T1000 (cell line): ENCODE data around the gene TTC39A.

Experiments
- DNase-seq: peaks from one replicate; lab custom pipeline; 2025; ENCODE audit warnings: mixed read lengths; lab: John Stamatoyannopoulos, UW

Gene TTC39A

DNA sequence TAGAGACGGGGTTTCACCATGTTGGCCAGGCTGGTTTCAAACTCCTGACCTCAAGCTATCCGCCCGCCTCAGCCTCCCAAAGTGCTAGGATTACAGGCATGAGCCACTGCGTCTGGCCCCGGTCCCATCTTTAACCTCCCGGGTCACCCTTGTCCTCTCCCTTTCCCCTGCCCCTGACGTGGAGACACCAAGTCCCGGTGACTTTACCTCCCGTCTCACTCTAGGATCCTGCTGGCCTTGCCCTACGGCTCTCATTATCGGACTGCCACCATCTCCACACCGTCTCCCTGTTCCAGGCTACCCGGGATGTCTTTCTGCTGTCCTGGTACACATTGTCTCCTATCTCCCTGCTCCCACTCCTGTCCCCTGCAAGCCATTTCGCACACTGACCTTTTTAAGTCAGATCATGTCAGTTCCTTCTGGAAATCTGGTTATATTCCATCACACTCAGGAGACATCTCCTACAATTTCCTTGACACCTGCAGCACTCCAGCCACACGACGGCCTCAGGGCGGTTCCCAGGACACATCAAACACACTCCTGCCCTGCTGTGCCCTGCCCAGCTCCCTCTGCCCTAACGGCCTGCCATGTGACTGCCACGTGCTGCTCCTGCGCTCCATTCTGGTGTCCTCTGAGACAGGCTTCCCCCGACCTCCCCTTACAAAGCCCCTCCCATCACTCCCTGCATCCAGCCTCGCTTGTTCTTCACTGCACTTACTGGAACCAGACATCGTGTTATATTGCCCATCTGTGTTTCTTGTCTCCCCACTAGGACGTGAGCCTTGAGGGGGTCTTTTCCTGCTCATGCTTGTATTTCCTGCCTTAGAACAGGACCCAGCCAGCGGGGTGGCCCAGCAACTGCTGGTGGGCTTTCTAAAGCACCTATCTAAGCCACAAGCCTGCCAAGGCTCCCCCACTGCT is 32.7 kb downstream of the TTC39A start:
- DNase-seq: no peak

DNA sequence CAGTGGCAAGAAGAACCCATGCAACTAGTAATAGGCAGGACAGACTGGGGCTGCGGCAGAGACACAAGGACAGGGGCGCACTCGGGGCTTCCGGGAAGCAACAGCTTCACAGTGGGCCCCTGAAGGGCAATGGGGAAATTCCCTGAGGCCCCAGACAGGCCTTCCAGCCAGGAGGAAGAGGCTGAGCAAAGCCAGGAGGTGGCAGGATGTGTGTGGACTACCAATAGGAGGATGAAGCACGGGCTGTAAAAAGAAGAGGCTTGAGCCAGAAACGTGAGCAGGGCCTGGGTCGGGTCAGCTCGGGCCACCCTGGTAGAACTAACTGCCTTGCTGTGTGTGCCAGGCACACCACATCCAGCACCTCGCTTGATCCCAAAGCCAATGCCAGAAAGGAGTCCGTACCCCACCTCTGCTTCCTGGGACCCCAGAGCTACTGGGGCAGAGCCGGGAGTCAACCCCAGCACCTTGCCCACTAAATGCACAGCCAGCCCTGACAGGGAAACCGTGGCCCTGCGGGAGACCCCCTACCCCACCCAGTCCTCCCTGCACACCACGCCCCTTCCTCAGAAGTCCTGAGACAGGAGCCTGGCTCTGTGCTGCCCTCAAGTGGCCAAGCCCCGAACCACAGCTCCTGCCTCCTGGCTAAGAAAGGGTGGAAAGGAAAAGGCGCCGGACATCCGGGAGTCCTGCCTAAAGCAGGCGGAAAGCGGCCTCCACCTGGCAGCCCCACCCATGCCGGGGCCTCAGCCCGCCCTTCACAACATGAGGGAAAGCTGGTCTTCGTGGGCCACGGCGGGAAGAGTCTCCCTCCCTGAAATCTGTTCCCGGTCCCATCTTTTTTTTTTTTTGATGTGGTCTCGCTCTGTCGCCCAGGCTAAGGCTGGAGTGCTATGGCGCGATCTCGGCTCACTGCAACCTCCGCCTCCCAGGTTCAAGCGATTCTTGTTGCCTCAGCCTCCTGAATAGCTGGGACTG is 33.7 kb downstream of the TTC39A start:
- DNase-seq: peak; percentile 64

DNA sequence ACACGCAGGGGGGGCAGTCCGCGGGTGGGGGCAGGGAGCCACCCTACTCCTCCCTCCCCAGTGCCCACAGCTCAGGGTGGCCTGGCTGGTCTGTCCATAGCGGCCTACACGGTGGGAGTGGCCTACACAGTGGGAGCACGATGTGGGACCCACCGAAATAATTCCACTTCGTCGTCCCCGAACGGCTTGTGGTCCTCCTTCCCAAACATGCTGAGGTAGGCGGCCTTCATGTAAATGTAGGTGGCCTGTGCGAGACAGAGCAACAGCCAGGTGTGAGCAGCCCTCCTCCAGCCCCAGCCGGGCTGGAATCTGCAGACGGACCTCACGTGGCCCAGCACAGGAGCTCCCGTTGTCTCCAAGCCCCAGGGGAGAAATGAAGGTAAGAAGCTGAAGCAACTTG is 34.4 kb downstream of the TTC39A start:
- no peak for DNase-seq

DNA sequence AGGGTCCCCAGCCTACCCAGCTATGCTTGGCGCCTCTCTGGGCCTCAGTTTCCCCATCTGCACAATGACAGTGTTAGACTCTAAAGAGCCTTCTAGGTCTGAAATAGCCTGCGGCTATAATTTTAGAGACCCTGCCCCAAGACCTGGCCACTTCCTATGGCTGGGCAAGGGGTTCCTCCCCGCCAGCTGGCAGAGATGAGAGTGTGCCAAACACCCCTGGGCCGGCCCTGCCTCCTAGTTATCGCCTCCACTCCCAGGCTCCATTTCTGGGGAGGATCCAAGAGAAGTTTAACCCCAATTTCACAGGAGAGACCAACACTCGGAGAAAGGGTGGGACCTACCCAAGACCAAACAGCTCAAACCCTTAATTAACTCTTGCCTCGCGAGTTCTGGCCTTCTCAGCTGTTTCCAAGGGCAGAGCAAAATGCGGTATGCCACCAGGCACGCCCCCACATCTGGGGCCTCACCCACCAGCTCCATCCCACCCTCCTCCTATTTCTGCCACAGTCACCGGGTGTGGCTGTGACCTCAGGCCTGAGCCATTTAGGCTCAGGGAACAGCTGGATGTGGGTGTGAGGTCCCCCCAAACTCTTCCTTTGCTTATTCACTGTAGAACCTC is 35.7 kb downstream of the TTC39A start:
- DNase-seq: no peak

DNA sequence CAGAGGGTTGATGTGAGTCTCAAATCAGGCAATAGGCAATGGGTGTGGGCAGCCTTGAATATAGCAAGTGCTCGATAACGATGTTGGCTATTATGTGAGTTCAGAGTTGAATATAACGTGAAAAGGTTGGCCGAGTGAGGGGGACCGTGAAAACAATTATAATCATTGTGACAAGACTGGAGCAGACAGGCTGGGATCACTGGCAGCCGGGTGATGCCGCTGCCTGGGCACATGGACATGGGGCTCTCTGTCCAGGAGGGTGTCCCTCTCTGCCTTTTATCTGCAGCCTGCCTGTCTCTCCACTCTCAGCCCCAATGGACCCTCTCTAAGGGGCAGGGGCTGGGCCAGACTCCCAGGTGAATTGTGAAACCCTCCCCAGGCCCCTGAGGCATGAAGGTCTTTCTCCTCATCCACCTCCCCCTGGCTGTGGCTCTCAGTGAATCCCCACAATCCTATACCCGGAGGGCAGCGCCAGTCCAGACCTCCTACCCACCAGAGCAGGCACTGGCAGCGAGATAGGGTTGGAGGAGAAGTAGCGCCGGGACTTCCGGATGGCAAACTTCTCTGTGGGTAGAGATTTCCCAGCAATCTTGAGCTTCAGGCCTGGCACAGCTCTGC is 36.4 kb downstream of the TTC39A start:
- no peak for DNase-seq

DNA sequence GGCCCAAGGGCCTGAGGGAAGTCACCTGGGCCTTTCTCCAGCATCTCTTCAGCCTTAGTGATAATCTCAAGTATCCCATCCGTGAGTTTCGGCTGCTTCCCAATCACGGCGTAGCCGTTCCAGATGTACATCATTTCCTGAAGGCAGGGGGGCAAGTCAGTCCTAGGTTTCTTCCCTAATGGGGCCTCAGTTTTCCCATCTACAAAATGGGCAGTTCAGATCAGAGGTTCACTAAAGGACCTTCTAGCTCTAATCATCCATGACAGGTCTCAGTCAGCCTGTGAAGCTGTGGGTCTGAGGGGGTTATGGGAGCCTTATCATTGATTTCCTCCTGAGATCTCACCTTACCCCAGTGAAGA is 39.9 kb downstream of the TTC39A start:
- DNase-seq: no peak

DNA sequence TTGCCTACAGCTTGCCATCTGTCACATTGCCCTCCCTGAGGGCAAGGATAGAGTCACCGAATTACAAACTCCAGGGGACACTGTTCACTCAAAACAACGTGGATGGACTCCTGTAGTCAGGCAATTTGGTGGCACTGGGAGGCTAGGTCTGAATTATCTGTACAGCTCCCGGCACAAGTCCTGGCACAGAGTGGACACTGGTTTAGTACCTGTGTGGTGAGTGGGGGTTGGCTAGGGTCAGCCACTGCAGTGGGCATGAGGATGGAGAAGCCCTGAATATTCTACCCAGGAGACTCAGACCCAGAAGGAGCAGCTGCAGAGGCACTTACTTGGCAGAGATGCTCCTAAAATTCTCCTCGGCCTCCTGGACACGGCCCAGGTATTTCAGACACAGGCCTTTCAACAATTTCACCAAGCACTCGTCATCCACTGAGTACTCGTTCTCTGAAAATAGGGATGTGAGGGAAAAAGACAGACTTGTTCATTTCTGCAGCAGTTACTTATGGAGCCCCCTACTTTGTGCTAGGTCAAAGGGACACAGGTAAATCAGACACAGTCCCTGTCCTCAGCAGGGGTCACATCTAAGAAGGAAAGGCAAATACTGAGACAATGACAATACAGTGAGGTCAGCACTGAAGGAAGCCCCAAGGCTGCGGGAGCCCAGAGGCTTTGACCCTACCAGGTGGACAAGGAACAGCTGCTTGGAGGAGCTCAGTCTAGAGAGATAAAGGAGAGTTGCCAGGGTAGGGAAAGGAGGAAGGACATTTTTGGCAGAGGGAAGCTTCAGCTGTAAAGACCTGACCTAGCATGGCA is 40.5 kb downstream of the TTC39A start:
- DNase-seq: no peak

DNA sequence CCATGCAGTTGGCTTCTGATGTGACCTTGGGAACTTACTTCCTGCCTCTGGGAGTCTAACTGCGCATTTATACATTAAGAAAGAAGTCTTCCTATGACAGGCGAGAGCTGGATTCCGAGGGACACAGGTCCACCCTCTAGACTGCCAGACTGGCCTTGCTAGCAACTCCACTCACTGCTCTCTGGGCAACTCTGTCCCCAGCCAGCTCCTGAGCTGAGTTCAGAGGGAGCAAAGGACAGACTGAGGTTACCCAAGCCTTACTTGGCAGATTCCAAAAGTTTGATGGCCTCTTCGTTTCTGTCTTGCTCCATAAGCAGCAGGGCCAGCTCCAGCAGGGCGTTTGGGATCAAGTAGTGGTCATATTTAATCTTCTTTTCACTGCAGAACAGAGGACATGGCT is 41.8 kb downstream of the TTC39A start:
- no peak for DNase-seq

DNA sequence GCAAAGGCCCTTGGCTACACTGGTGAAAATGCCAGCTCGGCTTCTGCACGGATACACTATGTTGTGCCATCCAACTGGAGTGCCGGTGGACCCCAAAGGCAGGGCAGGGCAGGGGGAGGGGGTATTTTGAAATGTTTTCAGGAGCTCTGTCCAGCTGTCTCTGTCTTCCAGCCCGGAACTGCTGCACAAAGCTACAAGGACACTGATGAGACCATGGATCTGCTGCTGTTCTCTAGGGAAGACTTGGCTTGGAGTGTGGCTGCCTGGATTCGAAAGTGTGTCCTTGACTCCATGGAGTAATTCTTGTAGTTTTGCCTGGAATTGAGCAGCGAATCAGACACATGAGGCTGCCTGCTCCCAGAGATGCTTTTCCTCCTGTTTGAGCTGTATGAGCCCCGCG is 42.4 kb downstream of the TTC39A start:
- DNase-seq: no peak

DNA sequence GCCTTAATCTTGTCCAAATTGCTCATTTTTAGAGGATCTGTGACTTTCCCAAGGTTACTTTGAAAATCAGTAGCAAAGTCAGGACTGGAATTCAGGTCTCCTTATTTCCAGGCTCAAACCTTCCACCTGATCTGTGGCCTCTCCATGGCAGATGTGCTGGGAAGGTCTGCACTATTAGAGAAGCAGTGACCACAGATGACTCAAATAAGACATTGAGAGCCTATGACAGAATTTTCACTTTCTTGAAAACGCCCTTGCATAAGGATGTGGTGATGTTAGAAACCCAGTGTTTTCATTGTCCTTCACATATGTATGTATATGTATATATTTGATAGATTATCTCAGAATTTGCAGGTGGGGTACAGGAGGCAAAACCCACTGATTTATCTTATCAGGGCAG is 45.3 kb downstream of the TTC39A start:
- no peak for DNase-seq

DNA sequence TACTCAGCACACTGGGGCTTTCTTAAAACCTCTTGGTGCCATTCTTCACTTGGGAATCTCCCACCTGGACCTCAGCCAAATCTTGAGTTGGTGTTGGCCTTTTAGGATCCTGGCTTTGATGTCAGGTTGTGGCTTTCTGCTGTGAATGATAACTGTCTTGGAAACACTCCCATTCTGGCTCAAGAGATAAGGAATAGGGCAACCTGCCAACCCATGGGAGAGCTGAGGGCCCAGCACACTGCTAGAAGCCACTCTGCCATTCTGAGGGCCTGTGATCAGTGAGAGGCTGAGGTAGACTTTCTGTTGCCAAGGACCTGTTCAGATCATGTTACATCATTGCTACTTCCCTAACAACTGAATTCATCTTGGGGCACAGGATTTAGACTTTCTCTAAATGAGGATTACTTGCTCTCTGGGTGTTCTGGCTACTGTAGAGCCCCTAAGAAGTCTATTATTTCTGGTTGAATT is 45.8 kb downstream of the TTC39A start:
- no peak for DNase-seq

DNA sequence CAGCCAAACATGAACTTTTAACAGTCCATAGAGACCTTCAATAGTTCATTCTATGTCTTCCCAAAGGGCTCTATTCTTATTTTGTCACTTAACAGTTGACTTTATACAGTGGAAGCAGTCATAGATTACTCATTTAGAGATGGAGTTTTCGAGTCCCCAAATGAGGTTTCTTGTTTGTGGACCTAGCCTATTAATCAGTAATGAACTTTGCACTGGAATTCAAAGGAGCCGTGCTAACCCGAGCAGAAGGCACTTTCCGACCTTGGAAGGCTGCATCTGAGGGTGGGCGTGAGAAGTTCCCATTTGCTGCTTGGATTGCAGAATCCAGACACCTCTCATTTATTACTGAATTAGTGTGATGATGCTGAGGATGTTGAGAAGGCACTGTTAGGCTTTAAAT is 46.4 kb downstream of the TTC39A start:
- DNase-seq: no peak

DNA sequence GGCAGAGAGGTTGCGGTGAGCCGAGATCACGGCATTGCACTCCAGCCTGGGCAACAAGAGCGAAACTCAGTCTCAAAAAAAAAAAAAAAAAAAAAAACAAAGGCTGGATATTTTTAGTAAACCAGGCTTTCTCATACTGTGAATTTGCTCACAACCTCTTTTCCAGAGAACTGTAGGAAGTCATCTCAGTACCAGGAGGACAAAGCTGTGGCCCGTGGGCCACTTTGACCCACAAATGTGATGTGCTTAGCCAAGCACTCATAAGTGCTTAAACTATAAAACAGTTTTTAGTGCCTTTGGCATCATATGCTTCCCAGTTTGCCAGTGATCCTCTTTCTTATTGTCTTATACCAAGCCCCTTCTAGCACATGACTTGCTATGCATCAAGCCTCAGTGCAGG is 47.8 kb downstream of the TTC39A start:
- DNase-seq: no peak

DNA sequence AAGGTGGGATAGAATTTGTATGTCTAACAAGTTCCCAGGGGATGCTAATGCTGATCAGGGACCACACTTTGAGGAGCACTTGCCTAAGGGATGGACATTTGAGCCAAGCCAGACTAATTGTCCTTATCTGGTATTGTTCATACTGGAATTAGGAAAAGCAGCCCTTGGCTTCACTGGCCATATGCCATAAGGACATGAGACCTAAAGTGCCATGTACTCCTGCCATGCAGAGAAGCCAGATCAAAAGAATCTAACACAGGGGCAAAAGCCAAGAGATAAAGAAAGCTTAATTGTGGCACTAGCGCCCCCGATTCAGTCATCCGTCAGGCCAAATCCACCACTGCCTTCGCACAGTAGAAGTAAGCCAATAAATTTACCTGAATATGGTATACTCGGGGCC is 48.6 kb downstream of the TTC39A start:
- no peak for DNase-seq

DNA sequence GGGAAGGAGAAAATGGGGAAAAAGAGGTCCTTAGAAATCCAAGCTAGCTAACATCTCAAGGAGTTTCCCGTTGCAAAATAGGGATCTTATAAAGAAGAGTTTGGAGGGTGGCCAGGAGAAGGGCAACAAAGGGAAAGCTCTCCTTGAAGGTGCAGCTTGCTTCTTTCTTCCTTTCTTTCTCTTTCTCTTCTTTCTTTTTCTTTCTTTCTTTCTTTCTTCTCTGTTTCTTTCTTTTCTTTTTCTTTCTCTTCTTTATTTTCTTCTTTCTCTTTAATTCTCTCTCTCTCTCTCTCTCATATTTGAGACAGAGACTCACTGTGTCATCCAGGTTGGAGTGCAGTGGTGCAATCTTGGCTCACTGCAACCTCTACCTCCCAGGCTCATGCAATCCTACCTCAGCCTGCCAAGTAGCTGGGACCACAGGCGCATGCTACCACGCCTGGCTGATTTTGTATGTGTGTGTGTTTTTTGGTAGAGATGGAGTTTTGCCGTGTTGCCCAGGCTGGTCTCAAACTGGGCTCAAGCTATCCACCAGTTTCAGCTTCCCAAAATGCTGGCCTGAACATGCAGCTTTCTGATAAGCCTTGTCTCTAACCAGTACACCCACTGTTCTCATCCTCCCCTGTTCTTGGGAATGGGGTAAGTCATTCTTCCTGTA is 49.9 kb downstream of the TTC39A start:
- no peak for DNase-seq

DNA sequence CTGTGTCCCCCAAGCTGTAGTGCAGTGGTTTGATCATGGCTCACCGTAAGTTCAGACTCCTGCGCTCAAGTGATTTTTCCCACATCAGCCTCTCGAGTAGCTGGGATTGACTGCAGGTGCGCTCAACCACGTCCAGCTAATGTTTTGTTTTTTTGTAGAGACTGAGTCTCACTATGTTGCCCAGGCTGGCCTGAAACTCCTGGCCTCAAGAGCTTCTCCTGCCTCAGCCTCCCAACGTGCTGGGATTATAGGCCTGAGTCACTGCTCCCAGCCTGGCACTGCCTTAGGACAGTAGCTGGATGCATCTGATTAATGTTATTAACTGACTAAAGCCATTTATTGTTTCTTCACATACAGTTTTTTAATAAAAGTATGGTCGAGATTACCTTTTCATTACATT is 54.1 kb downstream of the TTC39A start:
- DNase-seq: peak; percentile 12

DNA sequence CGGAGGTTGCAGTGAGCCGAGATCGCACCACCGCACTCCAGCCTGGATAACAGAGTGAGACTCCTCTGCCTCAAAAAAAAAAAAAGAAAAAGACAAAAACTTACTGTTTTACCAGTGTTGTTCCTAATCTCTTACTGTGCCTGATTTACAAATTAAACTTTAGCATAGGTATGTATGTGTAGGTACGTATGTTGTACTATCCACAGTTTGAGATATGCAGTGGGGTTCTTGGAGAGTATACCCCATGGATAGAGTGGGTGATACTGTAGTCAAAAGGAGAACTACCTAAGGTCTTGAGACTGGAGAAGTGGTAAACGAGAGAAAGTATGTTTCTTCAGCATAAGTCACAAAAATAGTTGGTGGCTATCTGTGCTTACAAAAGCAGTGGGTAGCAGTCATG is 55.7 kb downstream of the TTC39A start:
- no peak for DNase-seq

DNA sequence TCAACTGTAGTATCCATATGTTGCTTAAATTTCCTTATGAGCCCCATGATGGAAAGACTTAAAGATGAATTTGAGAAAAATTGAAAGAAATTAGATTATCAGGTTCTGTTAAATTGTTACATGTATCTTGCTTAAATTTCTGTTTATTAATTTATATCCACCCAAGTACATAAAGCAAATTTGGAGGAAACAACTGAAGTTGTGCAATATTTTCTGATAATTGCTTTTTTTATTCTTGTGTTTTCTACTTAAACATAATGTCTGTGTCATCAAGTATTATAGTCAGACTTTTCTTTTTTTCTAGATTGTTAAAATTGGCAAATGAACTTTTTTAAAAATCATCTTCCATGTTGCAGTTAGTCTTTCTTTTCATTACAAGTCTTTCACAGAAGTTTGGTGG is 57.4 kb downstream of the TTC39A start:
- no peak for DNase-seq

DNA sequence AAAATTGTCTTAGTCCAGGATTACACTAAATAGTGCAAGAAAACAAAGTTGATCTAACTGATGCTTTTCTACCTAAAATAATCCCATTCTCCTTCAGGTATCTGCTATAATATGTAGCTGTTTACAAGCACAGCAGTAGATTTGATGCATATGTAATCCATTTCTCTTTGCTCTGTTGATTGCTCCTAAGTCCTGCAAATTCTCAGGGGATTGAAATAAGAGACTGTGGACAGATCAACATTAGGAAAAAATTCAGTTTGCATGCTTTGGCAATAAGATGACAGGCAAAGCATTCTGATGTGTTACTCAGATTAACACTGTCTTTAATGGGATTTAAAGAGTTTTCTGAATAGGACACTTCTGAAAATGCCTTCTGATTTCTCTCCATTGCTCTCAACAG is 59.6 kb downstream of the TTC39A start:
- DNase-seq: no peak

DNA sequence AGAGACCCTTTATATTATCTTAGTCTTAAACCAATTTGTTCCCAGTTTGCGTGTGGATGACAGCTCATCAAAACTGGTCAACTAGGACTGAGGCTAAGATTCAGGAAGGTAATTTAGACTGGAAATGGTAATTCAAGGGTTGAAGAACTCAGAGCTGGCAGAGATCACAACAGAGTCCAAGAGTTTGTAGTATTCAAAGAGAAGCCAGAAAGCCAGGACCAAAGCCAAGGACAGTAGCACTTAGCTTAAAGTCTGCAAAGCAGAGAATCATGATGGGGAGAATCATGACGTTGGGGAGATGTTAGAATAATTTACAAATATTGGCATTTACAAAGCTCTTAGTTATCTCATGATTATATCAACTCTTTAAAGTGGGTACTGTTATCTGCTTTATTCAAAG is 61.7 kb downstream of the TTC39A start:
- DNase-seq: no peak

DNA sequence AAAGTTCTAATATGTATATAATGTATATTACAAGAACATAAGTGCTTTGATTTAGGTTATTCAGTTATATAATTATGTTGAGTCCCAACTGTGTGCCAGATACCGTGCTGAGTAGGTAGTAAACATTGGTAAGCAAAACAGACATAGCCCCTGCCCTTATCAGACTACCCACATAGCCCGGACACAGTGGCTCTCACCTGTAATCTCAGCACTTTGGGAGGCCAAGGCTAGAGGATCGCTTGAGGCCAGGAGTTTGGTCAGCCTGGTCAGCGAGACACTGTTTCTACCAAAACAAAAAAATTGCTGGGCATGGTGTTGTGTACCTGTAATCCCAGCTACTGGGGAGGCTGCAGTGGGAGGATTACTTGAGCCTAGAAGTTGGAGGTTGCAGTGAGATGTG is 63.6 kb downstream of the TTC39A start:
- no peak for DNase-seq
